ENCODE data around the gene FOXN3. TPM values are rescaled to one million over a fixed set of nuclear protein-coding genes. Genes with fewer than 3 reads are reported as not detected.

Gene FOXN3
- total and polyA plus RNA-seq, 2 experiments from 2014 or later, result 98.9 to 167 TPM

GRCh38 chr14:89454996-89455395 is 38.0 kb upstream of the FOXN3 start:
- no peaks in the 10 kb centered on the region for H3K36me3 ChIP-seq (ENCODE audit: insufficient read depth)
- H3K27me3 ChIP-seq (ENCODE audit: insufficient read depth), result no peaks in the 10 kb centered on the region
- DNase-seq (ENCODE audit: low spot score), result no peak
- H3K4me1 ChIP-seq (ENCODE audit: insufficient read depth), result peaks cover 40% of the 10 kb centered on the region
- H3K79me2 ChIP-seq (replicated peaks; ENCODE audit: insufficient read depth), result peaks cover 63% of the 10 kb centered on the region
- Mint-ChIP-seq H3K36me3 (ENCODE audit: low read depth) (peaks cover 14% of the 10 kb centered on the region), H3K4me3 (no peak overlapping the region), H3K9me3 (no peaks in the 10 kb centered on the region), H3K27me3 (ENCODE audit: insufficient read depth, low read depth, poor library complexity) (peaks cover 3% of the 10 kb centered on the region), H3K4me1 (peaks cover 60% of the 10 kb centered on the region), H3K27ac (peak overlapping the region; percentile 53; the same call in 1 of the 2 replicates)
- H2AFZ ChIP-seq, result no peak overlapping the region
- no peak for TF ChIP-seq POLR2AphosphoS5 (IDR thresholded peaks at IDR 0.05; ENCODE audit: low read depth)
- TF ChIP-seq ZNF331 (CRISPR knock-in tag; IDR thresholded peaks at IDR 0.05; ENCODE audit: low read depth), result no peak
- TF ChIP-seq NANOG (IDR thresholded peaks at IDR 0.05; ENCODE audit: borderline replicate concordance), result no peak
- no peak for TF ChIP-seq ZNF114 (CRISPR knock-in tag; IDR thresholded peaks at IDR 0.05)
- no peak overlapping the region for H3K4me2 ChIP-seq
- H4K20me1 ChIP-seq (replicated peaks; ENCODE audit: insufficient read depth), result no peaks in the 10 kb centered on the region
- H3K9me2 ChIP-seq (ENCODE audit: insufficient read depth), result no peaks in the 10 kb centered on the region; the same call in 1 of the 2 replicates
- H3F3A ChIP-seq (replicated peaks; ENCODE audit: low read depth), result peaks cover 5% of the 10 kb centered on the region; the same call in 1 of the 2 replicates
- H3K27ac ChIP-seq (ENCODE audit: low read depth), result peak overlapping the region; percentile 5; the same call in 1 of the 2 replicates
- no peak for ATAC-seq
- H3K4me3 ChIP-seq, result no peak overlapping the region

GRCh38 chr14:89452281-89452680 is 35.2 kb upstream of the FOXN3 start:
- H3K79me2 ChIP-seq (replicated peaks; ENCODE audit: insufficient read depth), result peaks cover 67% of the 10 kb centered on the region
- H3K36me3 ChIP-seq (ENCODE audit: insufficient read depth), result no peaks in the 10 kb centered on the region
- DNase-seq (ENCODE audit: low spot score) (no peak), ATAC-seq (no peak)
- no peaks in the 10 kb centered on the region; the same call in 1 of the 2 replicates for H3F3A ChIP-seq (replicated peaks; ENCODE audit: low read depth)
- peaks cover 14% of the 10 kb centered on the region for H3K27me3 Mint-ChIP-seq (ENCODE audit: insufficient read depth, low read depth, poor library complexity)
- no peaks in the 10 kb centered on the region for H3K9me3 Mint-ChIP-seq
- H3K27ac ChIP-seq (ENCODE audit: low read depth), result peak overlapping the region; percentile 78; the same call in 1 of the 2 replicates
- no peak overlapping the region for H2AFZ ChIP-seq
- peaks cover 27% of the 10 kb centered on the region for H3K36me3 Mint-ChIP-seq (ENCODE audit: low read depth)
- no peak overlapping the region for H3K4me2 ChIP-seq
- peaks cover 51% of the 10 kb centered on the region for H3K4me1 Mint-ChIP-seq
- peaks cover 24% of the 10 kb centered on the region for H3K4me1 ChIP-seq (ENCODE audit: insufficient read depth)
- H3K4me3 Mint-ChIP-seq, result no peak overlapping the region
- H3K27me3 ChIP-seq (ENCODE audit: insufficient read depth), result no peaks in the 10 kb centered on the region
- H3K9me2 ChIP-seq (ENCODE audit: insufficient read depth), result no peaks in the 10 kb centered on the region; the same call in 1 of the 2 replicates
- peak overlapping the region; percentile 48; the same call in 1 of the 2 replicates for H3K27ac Mint-ChIP-seq
- H4K20me1 ChIP-seq (replicated peaks; ENCODE audit: insufficient read depth), result no peaks in the 10 kb centered on the region
- H3K4me3 ChIP-seq, result no peak overlapping the region
- TF ChIP-seq EZH2 (IDR thresholded peaks at IDR 0.05; ENCODE audit: low read depth, unreplicated experiment) (no peak), JUNB (IDR thresholded peaks at IDR 0.05; ENCODE audit: unreplicated experiment) (no peak), ZNF462 (CRISPR knock-in tag; IDR thresholded peaks at IDR 0.05) (no peak), ZNF331 (CRISPR knock-in tag; IDR thresholded peaks at IDR 0.05; ENCODE audit: low read depth) (no peak), CREB1 (CRISPR knock-in tag; IDR thresholded peaks at IDR 0.05; ENCODE audit: low read depth) (no peak), POLR2AphosphoS5 (IDR thresholded peaks at IDR 0.05; ENCODE audit: low read depth) (no peak), STAT1 (IDR thresholded peaks at IDR 0.05; ENCODE audit: unreplicated experiment) (no peak), EZH2phosphoT487 (IDR thresholded peaks at IDR 0.05; ENCODE audit: unreplicated experiment) (no peak), ZNF114 (CRISPR knock-in tag; IDR thresholded peaks at IDR 0.05) (no peak), REST (IDR thresholded peaks at IDR 0.05; ENCODE audit: unreplicated experiment) (no peak)

Data from GM23338 (cell line).